GM12878 (cell line): ENCODE data around the gene PFKP.

ENCODE experiments used
- IRF3 ChIP-seq: fragments of 450-650 bp; IDR thresholded peaks from 2 replicates; pipeline ENCODE4 v1.6.1; 2014; ENCODE audit warnings: mild to moderate bottlenecking
- NR2C1 ChIP-seq: fragments of 450-650 bp; IDR thresholded peaks from 2 replicates; pipeline ENCODE4 v1.6.1; 2017; ENCODE audit warnings: antibody characterized with exemption, mild to moderate bottlenecking, moderate library complexity
- SMC3 ChIP-seq: IDR thresholded peaks from 2 replicates; pipeline ENCODE4 v1.6.1; 2011; ENCODE audit warnings: low read length, improper control_type of control experiment, borderline replicate concordance
- STAT1 ChIP-seq: fragments of 450-650 bp; conservative IDR thresholded peaks from 2 replicates; pipeline ENCODE4 v1.6.1; 2014; ENCODE audit warnings: antibody characterized with exemption, mild to moderate bottlenecking
- TF ChIP-seq, protein P1 (sequence below), 3 experiments: IDR thresholded peaks in 2 of 3; conservative IDR thresholded peaks in 1 of 3; 2 replicates each; pipeline ENCODE4 v1.5.1; 2011; ENCODE audit warnings: low read depth in 3 of 3, low read length in 3 of 3, mild to moderate bottlenecking in 3 of 3, control low read depth in 2 of 3, moderate library complexity in 2 of 3, inconsistent platforms in 1 of 3, mixed read lengths in 1 of 3; ENCODE audit not compliant: control insufficient read depth in 2 of 3, insufficient read depth in 1 of 3; ENCODE audit errors: extremely low read depth in 1 of 3

DNA sequence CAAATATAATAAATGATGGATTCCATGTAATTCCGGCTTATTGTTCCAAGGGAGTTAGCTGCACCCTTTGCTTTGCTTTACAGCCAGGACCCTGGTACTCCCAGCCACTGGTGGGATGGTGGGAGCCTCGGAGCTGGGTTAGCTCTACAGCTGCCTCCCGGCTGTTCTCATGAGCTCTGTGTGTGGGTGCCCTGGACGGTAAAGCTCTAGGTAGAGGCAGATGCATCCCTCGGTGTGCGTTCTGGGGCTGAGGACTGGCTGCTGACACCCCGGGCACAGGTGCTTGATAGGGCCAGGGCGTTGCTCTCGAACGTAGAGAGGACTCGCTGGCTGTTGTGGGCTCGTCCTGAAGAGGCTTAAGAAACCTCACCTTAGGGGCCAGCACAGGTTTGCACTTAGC is 50.1 kb downstream of the PFKP start:
- TF ChIP-seq IRF3 (no peak), SMC3 (no peak), STAT1 (no peak), NR2C1 (no peak)
- TF ChIP-seq, protein P1, sequence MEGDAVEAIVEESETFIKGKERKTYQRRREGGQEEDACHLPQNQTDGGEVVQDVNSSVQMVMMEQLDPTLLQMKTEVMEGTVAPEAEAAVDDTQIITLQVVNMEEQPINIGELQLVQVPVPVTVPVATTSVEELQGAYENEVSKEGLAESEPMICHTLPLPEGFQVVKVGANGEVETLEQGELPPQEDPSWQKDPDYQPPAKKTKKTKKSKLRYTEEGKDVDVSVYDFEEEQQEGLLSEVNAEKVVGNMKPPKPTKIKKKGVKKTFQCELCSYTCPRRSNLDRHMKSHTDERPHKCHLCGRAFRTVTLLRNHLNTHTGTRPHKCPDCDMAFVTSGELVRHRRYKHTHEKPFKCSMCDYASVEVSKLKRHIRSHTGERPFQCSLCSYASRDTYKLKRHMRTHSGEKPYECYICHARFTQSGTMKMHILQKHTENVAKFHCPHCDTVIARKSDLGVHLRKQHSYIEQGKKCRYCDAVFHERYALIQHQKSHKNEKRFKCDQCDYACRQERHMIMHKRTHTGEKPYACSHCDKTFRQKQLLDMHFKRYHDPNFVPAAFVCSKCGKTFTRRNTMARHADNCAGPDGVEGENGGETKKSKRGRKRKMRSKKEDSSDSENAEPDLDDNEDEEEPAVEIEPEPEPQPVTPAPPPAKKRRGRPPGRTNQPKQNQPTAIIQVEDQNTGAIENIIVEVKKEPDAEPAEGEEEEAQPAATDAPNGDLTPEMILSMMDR (IDR thresholded peaks at IDR 0.05 in 2 of 3, conservative IDR thresholded peaks at IDR 0.05 in 1 of 3; ENCODE audit: control insufficient read depth in 2 of 3, extremely low read depth in 1 of 3, insufficient read depth in 1 of 3, low read depth in 3 of 3, low read length in 3 of 3) = no peak
